Activated T-helper 17 cell treated with anti-CD3 and anti-CD28 coated beads, Interleukin-2, amount 50 U/mL, for 72 hours (primary cell): ENCODE data around the gene EP400. TPM values are rescaled to one million over a fixed set of nuclear protein-coding genes. Genes with fewer than 3 reads are reported as not detected.

Source experiments
- ATAC-seq: fragments of 150-1000 bp; cut with Tn5 transposase; replicated peaks from 2 replicates; pipeline ENCODE4 v1.10.0; 2021; ENCODE audit warnings: mild to moderate bottlenecking, moderate library complexity
- H3K27ac Mint-ChIP-seq: one replicate; pipeline ENCODE4 v1.8.0; 2022; ENCODE audit warnings: mixed read lengths
- H3K27me3 Mint-ChIP-seq: one replicate; pipeline ENCODE4 v1.8.0; 2022; ENCODE audit warnings: mixed read lengths
- H3K36me3 Mint-ChIP-seq: one replicate; pipeline ENCODE4 v1.8.0; 2022; ENCODE audit warnings: low read depth, mild to moderate bottlenecking, mixed read lengths
- H3K4me1 Mint-ChIP-seq: one replicate; pipeline ENCODE4 v1.8.0; 2022; ENCODE audit warnings: mixed read lengths
- H3K4me3 Mint-ChIP-seq: one replicate; pipeline ENCODE4 v1.8.0; 2022; ENCODE audit warnings: mild to moderate bottlenecking, mixed read lengths
- H3K9me3 Mint-ChIP-seq: one replicate; pipeline ENCODE4 v1.8.0; 2022; ENCODE audit warnings: mixed read lengths
- total RNA-seq, 2 donors: library from RNA; stranded (reverse); gene quantifications; one replicate each; pipeline ENCODE4 v1.2.3, GENCODE V29; 2022

The EP400 gene
- total RNA-seq, 2 donors from 2014 or later = 47.1 to 60.0 TPM

DNA sequence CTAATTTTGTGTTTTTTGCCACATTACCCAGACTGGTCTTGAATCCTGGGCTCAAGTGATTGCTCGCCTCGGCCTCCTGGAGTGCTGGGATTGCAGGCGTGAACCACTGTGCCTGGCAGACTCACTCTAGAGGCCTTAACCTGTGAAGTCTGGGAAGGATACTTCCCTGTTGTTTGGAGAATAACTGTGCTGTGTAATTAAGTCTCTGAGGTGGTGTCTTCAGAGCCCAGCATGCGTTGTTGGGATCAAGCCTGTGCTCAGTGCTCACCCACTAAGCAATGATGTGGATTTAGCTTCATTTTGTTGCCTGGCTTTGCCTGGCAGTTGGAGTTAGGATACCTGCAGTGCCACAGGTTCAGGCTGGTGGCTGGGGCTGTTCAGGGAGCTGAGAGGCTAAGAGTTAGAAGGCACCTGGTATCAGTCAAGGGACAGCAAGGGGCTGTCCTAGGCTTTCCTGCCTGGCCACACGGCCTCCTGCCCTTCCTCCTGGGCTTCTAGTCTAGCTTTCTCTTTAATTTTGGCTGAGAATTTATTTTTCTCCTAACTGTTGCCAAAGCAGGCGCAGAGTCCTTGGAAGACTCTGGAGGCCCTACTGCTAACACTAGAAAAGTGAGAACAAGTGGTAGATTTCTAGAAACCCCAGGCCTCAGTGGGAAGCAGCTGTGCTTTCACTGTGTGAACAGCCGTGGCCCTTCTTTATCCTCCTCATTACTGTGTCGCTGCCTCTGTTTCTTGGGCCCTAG is 38.5 kb downstream of the EP400 start:
- H3K4me3 Mint-ChIP-seq = no peak overlapping the region
- H3K4me1 Mint-ChIP-seq = no peaks in the 10 kb centered on the region
- peaks cover 96% of the 10 kb centered on the region for H3K36me3 Mint-ChIP-seq
- H3K27ac Mint-ChIP-seq = peak overlapping the region; percentile 11
- H3K9me3 Mint-ChIP-seq = no peaks in the 10 kb centered on the region
- no peaks in the 10 kb centered on the region for H3K27me3 Mint-ChIP-seq
- ATAC-seq = no peak

DNA sequence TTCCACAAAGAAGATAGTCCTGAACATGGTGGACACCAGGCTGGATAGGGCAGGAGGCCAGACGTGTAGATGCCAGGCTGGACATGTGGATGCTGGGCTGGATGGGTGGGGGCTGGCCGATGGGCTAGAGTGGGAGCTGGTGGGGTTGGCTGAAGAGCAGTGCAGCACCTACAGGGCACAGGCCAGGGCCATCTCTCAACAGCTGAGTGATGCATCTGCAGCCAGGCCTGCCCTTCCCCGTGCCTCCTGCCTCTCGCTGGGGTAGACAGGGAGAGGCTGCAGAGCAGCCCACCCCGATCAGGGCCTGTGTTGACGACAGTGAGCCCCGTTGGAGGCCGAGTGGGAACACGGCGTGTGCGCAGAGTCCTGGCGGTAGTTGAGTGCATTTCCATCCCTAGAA is 39.3 kb downstream of the EP400 start:
- Mint-ChIP-seq H3K4me1 (no peaks in the 10 kb centered on the region), H3K27me3 (no peaks in the 10 kb centered on the region)

DNA sequence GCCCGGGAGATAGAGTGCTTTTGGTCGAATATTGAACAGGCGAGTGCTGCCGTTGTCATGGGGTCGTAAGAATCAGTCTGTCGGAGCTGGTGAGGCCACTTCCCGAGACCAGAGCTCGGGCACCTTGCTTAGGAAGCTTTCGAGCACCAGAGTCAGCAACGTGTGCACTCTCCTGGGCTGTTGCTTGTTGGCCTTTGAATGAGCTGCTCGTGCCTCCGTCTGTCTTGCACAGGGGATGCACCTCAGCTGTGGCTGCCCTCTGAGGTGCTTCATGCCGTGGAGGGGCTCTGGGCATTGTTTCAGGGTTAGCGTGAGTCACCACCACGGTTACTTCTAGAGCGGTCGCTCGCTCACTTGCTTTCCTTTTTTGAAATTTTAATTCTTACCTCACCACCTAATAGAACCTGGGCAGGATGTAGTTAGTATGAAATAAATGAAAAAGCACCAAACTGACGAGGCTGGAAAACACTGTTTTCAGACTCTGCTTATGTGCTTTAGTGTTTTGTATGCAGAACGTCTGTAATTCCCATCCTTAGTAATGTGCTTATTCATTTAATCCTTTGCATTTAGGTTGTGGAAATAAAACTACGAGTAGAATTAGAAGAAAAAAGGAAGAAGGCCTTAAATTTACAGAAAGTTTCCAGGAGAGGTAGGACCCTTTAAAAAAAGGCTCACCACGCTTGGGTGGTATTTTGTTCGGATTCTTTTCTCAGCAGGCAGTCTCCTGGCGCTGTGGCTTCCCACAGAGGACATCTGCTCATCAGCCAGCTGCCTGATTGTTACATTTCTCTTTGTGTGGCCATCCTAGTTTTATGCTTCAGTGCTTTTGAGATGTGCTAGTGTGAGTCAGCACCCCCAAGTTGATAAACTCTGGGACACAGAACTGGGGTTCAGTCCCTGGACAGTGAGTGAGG is 40.6 kb downstream of the EP400 start:
- ATAC-seq = no peak
- no peaks in the 10 kb centered on the region for H3K27me3 Mint-ChIP-seq
- H3K4me3 Mint-ChIP-seq = no peak overlapping the region
- no peaks in the 10 kb centered on the region for H3K4me1 Mint-ChIP-seq
- H3K36me3 Mint-ChIP-seq = peaks cover 95% of the 10 kb centered on the region
- no peaks in the 10 kb centered on the region for H3K9me3 Mint-ChIP-seq
- H3K27ac Mint-ChIP-seq = no peak overlapping the region

More for the DNA sequence above, 39.3 kb downstream of the EP400 start:
- H3K36me3 Mint-ChIP-seq = peaks cover 96% of the 10 kb centered on the region
- no peak overlapping the region for H3K4me3 Mint-ChIP-seq
- no peak overlapping the region for H3K27ac Mint-ChIP-seq
- no peak for ATAC-seq
- H3K9me3 Mint-ChIP-seq = no peaks in the 10 kb centered on the region

DNA sequence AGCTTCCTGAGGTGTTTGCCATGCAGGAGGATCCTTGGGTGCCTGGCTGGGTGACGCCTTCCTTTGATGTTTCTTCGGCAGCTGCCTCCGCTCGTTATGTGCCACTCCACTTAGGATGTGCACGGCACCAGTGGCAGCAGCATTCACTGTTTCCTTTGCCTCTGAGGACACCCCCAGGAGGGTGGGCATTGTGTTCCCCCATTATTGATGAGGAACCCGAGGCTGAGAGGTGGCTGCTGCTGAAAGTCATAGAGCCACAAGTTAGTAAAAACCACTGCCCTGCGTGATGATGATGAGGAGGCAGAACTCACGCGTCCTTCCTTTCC is 41.2 kb downstream of the EP400 start:
- peaks cover 94% of the 10 kb centered on the region for H3K36me3 Mint-ChIP-seq
- no peak overlapping the region for H3K27ac Mint-ChIP-seq
- no peaks in the 10 kb centered on the region for H3K27me3 Mint-ChIP-seq
- no peaks in the 10 kb centered on the region for H3K4me1 Mint-ChIP-seq
- no peak overlapping the region for H3K4me3 Mint-ChIP-seq
- ATAC-seq = no peak
- no peaks in the 10 kb centered on the region for H3K9me3 Mint-ChIP-seq

DNA sequence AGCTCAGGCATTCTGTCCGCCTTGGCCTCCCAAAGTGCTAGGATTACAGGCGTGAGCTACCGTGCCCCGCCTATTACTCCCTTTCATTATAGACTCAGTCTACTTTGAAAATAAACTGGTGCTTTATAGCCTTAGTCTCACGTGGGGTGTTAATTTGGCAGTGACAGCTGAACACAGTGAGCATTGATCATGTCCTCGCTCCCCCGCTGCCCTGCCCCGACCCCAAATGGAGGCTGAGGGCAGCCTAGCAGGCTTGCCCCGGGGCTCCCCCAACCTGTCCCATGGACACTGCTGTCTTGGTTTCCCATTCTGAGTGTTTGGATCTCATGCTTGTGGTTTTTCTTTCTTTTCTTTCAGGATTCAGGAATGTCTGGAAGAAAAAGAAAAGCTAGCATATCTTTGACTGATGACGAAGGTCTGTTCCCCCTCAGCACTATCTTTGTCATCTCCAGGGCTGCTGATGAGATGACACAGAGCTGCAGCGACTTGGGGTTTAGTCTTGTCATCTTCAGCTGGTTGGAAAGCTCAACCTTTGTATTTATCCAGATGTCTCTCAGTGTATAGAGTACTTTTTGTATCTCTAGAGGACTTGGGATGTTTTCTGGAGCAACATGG is 42.2 kb downstream of the EP400 start:
- Mint-ChIP-seq H3K9me3 (no peaks in the 10 kb centered on the region), H3K27me3 (no peaks in the 10 kb centered on the region), H3K4me1 (no peaks in the 10 kb centered on the region), H3K4me3 (no peak overlapping the region), H3K36me3 (peaks cover 94% of the 10 kb centered on the region), H3K27ac (peak overlapping the region; percentile 14)
- no peak for ATAC-seq

DNA sequence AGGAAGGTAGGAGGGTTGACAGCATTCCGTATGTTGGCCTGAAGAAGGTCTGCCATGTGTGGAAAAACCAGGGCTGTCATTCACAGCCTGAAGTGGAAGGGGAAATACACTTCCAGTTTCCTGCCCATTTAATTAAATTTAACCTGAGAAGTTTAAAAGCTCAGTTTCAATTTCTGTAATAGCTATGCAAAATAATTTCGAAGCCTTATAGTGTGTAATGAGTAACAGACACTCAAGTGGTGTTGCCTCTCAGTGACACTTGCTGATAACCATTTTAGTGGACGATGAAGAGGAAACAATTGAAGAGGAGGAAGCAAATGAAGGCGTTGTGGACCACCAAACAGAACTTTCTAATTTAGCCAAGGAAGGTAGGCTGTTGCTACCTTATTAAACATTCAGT is 44.8 kb downstream of the EP400 start:
- H3K27me3 Mint-ChIP-seq = no peaks in the 10 kb centered on the region

DNA sequence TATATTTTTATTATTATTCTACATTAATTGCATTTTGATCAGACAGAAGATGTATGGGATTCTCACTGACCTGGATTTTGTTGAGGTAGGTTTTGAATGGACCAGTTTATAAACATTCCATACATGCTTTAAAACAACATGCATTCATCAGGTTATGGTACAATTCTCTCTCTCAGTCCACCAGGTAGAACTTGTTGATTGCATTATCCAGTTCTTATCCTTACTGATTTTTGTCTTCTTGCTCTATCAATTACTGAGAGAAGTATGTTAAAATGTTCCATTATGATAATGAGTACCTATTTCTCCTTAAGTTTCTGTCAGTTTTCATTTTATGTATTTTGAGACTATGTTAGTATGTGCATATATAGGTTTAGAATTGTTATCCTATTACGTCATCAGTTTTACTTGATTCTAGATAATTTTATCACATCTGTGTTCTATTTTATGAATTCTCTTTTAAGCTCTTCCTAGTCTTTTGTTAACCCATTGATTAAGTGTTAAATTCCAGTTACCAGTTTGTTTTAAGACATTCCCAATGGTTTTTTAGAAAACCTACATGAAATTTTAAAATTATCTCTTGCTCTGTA is 50.6 kb downstream of the EP400 start:
- ATAC-seq = no peak
- Mint-ChIP-seq H3K27ac (no peak overlapping the region), H3K4me3 (no peak overlapping the region), H3K9me3 (no peaks in the 10 kb centered on the region), H3K27me3 (no peaks in the 10 kb centered on the region), H3K4me1 (no peaks in the 10 kb centered on the region), H3K36me3 (peaks cover 89% of the 10 kb centered on the region)

More for the DNA sequence above, 44.8 kb downstream of the EP400 start:
- ATAC-seq = no peak
- Mint-ChIP-seq H3K9me3 (no peaks in the 10 kb centered on the region), H3K4me1 (no peaks in the 10 kb centered on the region), H3K4me3 (no peak overlapping the region), H3K27ac (peak overlapping the region; percentile 61), H3K36me3 (peaks cover 88% of the 10 kb centered on the region)

DNA sequence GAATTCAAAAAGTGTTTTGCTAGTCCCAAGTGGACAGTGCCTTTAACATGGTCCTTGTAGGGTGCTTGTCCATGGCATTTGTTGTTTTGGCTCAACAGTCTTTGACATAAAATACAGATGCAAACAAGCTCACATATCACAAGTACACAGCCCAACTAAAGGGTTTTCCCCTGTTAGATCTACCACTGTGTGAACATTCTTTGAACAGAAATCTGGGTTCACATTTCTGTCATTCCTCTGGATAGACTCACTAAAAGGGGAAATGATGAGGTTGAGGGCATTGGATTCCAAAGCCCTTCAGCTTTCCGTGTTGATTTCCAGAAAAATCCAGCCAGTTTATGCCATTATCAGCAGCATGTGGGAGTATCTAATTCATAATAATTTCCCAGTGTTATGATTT is 54.1 kb downstream of the EP400 start:
- peaks cover 99% of the 10 kb centered on the region for H3K36me3 Mint-ChIP-seq
- no peaks in the 10 kb centered on the region for H3K4me1 Mint-ChIP-seq
- H3K27ac Mint-ChIP-seq = peak overlapping the region; percentile 25
- H3K9me3 Mint-ChIP-seq = no peaks in the 10 kb centered on the region
- no peaks in the 10 kb centered on the region for H3K27me3 Mint-ChIP-seq
- no peak overlapping the region for H3K4me3 Mint-ChIP-seq
- no peak for ATAC-seq

DNA sequence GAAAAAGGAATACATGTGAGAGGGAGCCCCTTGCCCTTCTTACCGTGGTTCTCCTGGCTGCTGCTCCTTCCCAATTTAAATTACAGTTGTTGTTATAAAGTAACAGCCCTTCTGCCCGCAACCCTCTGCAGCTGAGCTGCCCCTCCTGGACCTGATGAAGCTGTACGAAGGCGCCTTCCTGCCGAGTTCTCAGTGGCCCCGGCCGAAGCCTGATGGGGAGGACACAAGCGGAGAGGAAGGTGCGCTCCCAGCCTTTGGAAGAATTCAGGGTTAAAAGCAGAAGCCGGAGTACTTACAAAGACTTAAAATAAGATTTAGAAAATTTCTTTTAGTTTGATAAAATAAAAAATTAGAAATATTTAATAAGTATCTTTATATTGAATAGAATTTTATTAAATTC is 55.2 kb downstream of the EP400 start:
- H3K4me3 Mint-ChIP-seq = no peak overlapping the region
- H3K9me3 Mint-ChIP-seq = no peaks in the 10 kb centered on the region
- H3K27me3 Mint-ChIP-seq = no peaks in the 10 kb centered on the region
- H3K4me1 Mint-ChIP-seq = no peaks in the 10 kb centered on the region
- ATAC-seq = no peak
- H3K27ac Mint-ChIP-seq = no peak overlapping the region
- peaks cover 97% of the 10 kb centered on the region for H3K36me3 Mint-ChIP-seq

DNA sequence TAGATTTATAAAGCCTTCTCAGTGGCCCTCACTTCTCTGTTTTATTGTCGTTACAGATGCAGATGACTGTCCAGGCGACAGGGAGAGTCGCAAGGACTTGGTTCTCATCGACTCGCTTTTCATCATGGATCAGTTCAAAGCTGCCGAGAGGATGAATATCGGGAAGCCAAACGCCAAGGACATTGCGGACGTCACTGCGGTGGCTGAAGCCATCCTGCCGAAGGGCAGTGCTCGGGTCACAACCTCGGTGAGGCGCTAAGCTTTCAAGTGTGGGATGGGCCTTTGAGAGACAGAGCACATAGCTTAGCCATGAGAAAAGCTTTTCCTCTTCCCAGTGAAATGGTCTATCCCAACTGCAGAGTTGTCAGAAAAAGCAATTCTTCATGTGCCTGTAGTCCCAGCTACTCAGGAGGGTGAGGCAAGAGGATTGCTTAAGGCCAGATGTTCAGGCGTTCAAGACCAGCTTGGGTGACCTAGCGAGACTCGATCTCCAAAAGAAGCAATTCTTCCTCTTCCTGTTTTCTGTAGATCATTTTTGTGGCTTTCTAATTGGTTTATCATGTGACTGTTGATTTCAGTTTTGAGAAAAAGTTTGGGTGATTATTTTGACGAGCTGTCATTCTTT is 56.4 kb downstream of the EP400 start:
- Mint-ChIP-seq H3K27me3 (no peaks in the 10 kb centered on the region), H3K36me3 (peaks cover 97% of the 10 kb centered on the region), H3K27ac (no peak overlapping the region), H3K9me3 (no peaks in the 10 kb centered on the region), H3K4me3 (no peak overlapping the region), H3K4me1 (no peaks in the 10 kb centered on the region)
- no peak for ATAC-seq

DNA sequence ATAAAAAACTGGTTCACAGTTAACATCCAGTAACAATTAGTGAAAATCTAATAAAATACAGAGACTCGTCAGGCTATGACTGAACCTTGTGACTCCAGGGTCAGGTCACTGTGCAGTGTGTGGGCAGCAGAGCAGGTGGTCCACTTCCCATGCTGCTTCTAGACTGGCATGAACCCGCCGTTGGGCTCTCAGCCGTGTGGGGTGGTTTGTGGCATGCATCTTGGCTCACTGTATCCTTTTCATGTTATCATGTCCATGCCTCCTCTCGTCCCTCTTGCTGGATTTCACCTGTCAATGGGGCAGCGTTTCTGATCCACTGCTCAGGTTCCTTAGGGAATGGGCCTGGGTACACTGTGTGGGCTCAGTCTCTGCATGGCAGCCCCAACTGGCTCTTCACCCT is 57.3 kb downstream of the EP400 start:
- H3K4me3 Mint-ChIP-seq = no peak overlapping the region

DNA sequence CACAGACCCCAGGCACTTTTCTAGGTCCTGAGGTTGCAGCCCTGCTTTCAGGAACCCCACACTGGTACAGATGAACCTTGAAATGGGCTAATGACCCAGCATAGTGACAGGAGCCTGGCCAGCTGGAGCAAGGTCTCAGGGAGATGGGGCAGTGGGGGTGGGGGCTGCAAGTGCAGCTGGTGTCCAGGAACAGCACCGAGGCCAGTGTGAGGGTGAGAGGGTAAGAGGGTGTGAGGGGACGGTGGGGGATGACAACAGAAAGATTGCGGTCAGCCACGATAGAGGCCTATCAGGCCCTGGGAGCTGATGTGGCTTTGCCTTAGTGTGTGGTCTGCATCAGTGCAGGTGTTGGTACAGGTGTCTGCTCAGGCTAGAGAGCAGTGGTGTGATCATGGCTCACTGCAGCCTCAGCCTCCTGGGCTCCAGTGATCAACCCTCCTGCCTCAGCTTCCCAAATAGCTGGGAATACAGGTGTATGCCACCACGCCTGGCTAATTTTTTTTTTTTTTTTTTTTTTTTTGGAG is 59.7 kb downstream of the EP400 start:
- Mint-ChIP-seq H3K27me3 (no peaks in the 10 kb centered on the region), H3K36me3 (peaks cover 97% of the 10 kb centered on the region), H3K9me3 (no peaks in the 10 kb centered on the region), H3K27ac (no peak overlapping the region), H3K4me3 (no peak overlapping the region), H3K4me1 (no peaks in the 10 kb centered on the region)
- ATAC-seq = no peak

More for the DNA sequence above, 57.3 kb downstream of the EP400 start:
- H3K36me3 Mint-ChIP-seq = peaks cover 97% of the 10 kb centered on the region
- H3K9me3 Mint-ChIP-seq = no peaks in the 10 kb centered on the region
- no peaks in the 10 kb centered on the region for H3K4me1 Mint-ChIP-seq
- ATAC-seq = no peak
- H3K27ac Mint-ChIP-seq = no peak overlapping the region
- no peaks in the 10 kb centered on the region for H3K27me3 Mint-ChIP-seq

DNA sequence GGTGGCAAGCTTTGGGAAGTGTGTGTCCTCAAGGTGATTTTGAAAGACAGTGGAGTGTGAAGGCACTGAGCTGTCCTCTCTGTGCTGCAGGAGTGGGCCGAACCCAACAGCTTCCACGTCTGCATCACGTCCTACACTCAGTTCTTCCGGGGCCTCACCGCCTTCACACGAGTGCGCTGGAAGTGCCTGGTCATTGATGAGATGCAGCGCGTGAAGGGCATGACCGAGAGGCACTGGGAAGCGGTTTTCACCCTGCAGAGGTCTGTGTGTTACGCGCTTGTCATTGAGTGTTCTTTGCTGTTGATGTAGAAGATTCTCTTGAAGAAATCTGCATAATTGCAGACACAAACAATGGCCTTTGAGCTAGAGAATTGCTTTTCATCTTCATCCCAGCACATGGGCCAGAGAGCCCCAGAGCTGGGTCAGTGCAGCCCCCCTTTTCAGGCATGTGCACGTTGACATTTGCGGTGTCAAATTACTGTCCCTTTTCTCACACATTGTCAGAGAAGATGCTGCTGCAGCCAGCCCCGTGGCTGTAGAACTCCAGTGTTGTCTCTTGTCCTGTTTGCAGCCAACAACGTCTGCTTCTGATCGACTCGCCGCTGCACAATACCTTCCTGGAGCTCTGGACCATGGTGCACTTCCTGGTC is 63.3 kb downstream of the EP400 start:
- Mint-ChIP-seq H3K9me3 (no peaks in the 10 kb centered on the region), H3K4me3 (no peak overlapping the region), H3K27ac (no peak overlapping the region), H3K36me3 (peaks cover 97% of the 10 kb centered on the region), H3K27me3 (no peaks in the 10 kb centered on the region), H3K4me1 (no peaks in the 10 kb centered on the region)
- ATAC-seq = no peak
